Stimulated activated CD8-positive, alpha-beta memory T cell treated with anti-CD3 and anti-CD28 coated beads, Interleukin-12 subunit alpha, Interleukin-12 subunit beta, amount 100 ng/mL, for 24 hours (primary cell): ENCODE measurements around the gene MED4.
A peak's percentile ranks its signal among the peaks of the same experiment; 100 is the strongest.

ENCODE experiments used
- DNase-seq: peaks from one replicate; pipeline ENCODE4 v3.0.0-alpha.2; 2020; ENCODE audit errors: extremely low read depth

The MED4 gene

GRCh38 chr13:48037346-48038173 lies 57.3 kb downstream of the MED4 start, which contains the start of gene NUDT15:
TSS of gene NUDT15 (plus strand) at chr13:48037726. CDS start at chr13:48037747, 21 bp downstream.
- DNase-seq, result peak; percentile 84

GRCh38 chr13:48029859-48030258 lies 65.0 kb downstream of the MED4 start:
- DNase-seq, result no peak

GRCh38 chr13:48028066-48028465 lies 66.8 kb downstream of the MED4 start:
- no peak for DNase-seq
